ENCODE results near the gene EHD3.

- TF ChIP-seq CTCF (IDR thresholded peaks at IDR 0.05; ENCODE audit: insufficient read depth, low read length), result no peak
- TF ChIP-seq POLR2AphosphoS5 (IDR thresholded peaks at IDR 0.05; ENCODE audit: low read depth), result no peak
- TF ChIP-seq GABPA (IDR thresholded peaks at IDR 0.05; ENCODE audit: low read depth), result no peak
- TF ChIP-seq REST (IDR thresholded peaks at IDR 0.05; ENCODE audit: insufficient replicate concordance, low read depth), result no peak
Observed at GRCh38 chr2:31294196-31294595, 60.2 kb downstream of the EHD3 start.
